CD14-positive monocyte (primary cell): ENCODE results near the gene TNFRSF12A. TPM values are rescaled to one million over a fixed set of nuclear protein-coding genes. Genes with fewer than 3 reads are reported as not detected.

Experiments used
- DNase-seq, 3 donors: peaks; one replicate each; pipeline ENCODE4 v3.0.0-alpha.2; 2011 to 2022
- H2AFZ ChIP-seq: 2 replicates; pipeline ENCODE4 v1.6.0; 2012; ENCODE audit warnings: mild to moderate bottlenecking, low read depth, low read length, inconsistent platforms; ENCODE audit not compliant: insufficient read depth, poor library complexity, severe bottlenecking
- H3K27ac ChIP-seq, 2 donors: 1 replicate in 1 of 2; 2 replicates in 1 of 2; pipeline ENCODE4 v1.5.1; 2012 to 2013; ENCODE audit warnings: low read length in 2 of 2, control low read depth in 1 of 2, inconsistent platforms in 1 of 2, low read depth in 1 of 2, mild to moderate bottlenecking in 1 of 2
- H3K27me3 ChIP-seq, 2 donors: one replicate each; pipeline versions ENCODE4 v1.6.0 to v1.6.1; 2011 to 2013; ENCODE audit warnings: low read length in 2 of 2; ENCODE audit not compliant: control insufficient read depth in 2 of 2, insufficient read depth in 2 of 2
- H3K36me3 ChIP-seq, 2 donors: replicated peaks in 1 of 2; 1 replicate in 1 of 2; 2 replicates in 1 of 2; pipeline versions ENCODE4 v1.5.1 to v1.6.1; 2012 to 2013; ENCODE audit warnings: low read length in 2 of 2, control low read depth in 1 of 2, inconsistent platforms in 1 of 2, mild to moderate bottlenecking in 1 of 2; ENCODE audit not compliant: insufficient read depth in 2 of 2, control insufficient read depth in 1 of 2
- H3K4me1 ChIP-seq, 2 donors: 1 replicate in 1 of 2; 2 replicates in 1 of 2; pipeline versions ENCODE4 v1.5.1 to v1.6.1; 2012 to 2013; ENCODE audit warnings: low read length in 2 of 2, control low read depth in 1 of 2, inconsistent platforms in 1 of 2, mild to moderate bottlenecking in 1 of 2, moderate library complexity in 1 of 2; ENCODE audit not compliant: insufficient read depth in 2 of 2, control insufficient read depth in 1 of 2
- H3K4me2 ChIP-seq: replicated peaks from 2 replicates; pipeline ENCODE3; 2012; ENCODE audit warnings: low read length, moderate library complexity, mild to moderate bottlenecking; ENCODE audit not compliant: poor library complexity, severe bottlenecking; ENCODE audit errors: extremely low read depth
- H3K4me3 ChIP-seq, 3 experiments: fragments of 200-600 bp in 1 of 3; sonication (generic) in 1 of 3; replicated peaks in 1 of 3; 1 replicate in 2 of 3; 2 replicates in 1 of 3; pipeline ENCODE4 v1.5.1; 2011 to 2013; ENCODE audit warnings: low read length in 3 of 3, mild to moderate bottlenecking in 3 of 3, control low read depth in 2 of 3, low read depth in 2 of 3, inconsistent platforms in 1 of 3, moderate library complexity in 1 of 3
- H3K79me2 ChIP-seq: 2 replicates; pipeline ENCODE4 v1.6.0; 2012; ENCODE audit warnings: mild to moderate bottlenecking, control low read depth, inconsistent platforms, low read length, moderate library complexity; ENCODE audit not compliant: insufficient read depth
- H3K9ac ChIP-seq: 2 replicates; pipeline ENCODE4 v1.6.0; 2017; ENCODE audit warnings: low read length, mild to moderate bottlenecking; ENCODE audit not compliant: insufficient read depth, poor library complexity, severe bottlenecking
- H3K9me3 ChIP-seq, 2 donors: replicated peaks in 1 of 2; 1 replicate in 1 of 2; 2 replicates in 1 of 2; pipeline versions ENCODE4 v1.5.1 to v1.6.1; 2012 to 2013; ENCODE audit warnings: low read length in 2 of 2, control low read depth in 1 of 2; ENCODE audit not compliant: control insufficient read depth in 1 of 2, insufficient read depth in 1 of 2
- H4K20me1 ChIP-seq: 2 replicates; pipeline ENCODE4 v1.6.0; 2012; ENCODE audit warnings: mild to moderate bottlenecking, low read length, control low read depth, moderate library complexity; ENCODE audit not compliant: insufficient read depth
- H3K27ac Mint-ChIP-seq, 7 donors: one replicate each; pipeline ENCODE4 v1.8.0; 2020; ENCODE audit warnings: mild to moderate bottlenecking in 7 of 7, mixed read lengths in 7 of 7, moderate library complexity in 6 of 7, inconsistent platforms in 2 of 7
- H3K27me3 Mint-ChIP-seq, 3 donors: one replicate each; pipeline ENCODE4 v1.8.0; 2021 to 2022; ENCODE audit warnings: low read depth in 3 of 3, mild to moderate bottlenecking in 3 of 3, mixed read lengths in 3 of 3, moderate library complexity in 3 of 3, inconsistent platforms in 1 of 3
- H3K36me3 Mint-ChIP-seq, 2 donors: one replicate each; pipeline ENCODE4 v1.8.0; 2020; ENCODE audit warnings: mixed read lengths in 2 of 2, inconsistent platforms in 1 of 2, mild to moderate bottlenecking in 1 of 2
- H3K4me1 Mint-ChIP-seq: one replicate; pipeline ENCODE4 v1.8.0; 2020; ENCODE audit warnings: mild to moderate bottlenecking, mixed read lengths
- H3K4me3 Mint-ChIP-seq, 2 donors: one replicate each; pipeline ENCODE4 v1.8.0; 2020; ENCODE audit warnings: mild to moderate bottlenecking in 2 of 2, mixed read lengths in 2 of 2, moderate library complexity in 1 of 2
- H3K9me3 Mint-ChIP-seq, 7 donors: one replicate each; pipeline ENCODE4 v1.8.0; 2020 to 2022; ENCODE audit warnings: mixed read lengths in 7 of 7, mild to moderate bottlenecking in 6 of 7, moderate library complexity in 6 of 7, inconsistent platforms in 2 of 7
- WGBS: methylation state at CpG from one replicate; pipeline ENCODE4 v1.1.5; 2013; ENCODE audit warnings: missing lambda C conversion rate; ENCODE audit not compliant: insufficient coverage; 5-methylcytosine and 5-hydroxymethylcytosine counted together
- intact Hi-C, 2 donors: fragments of 100-400 bp; cut with micrococcal nuclease; formaldehyde crosslinking; loops; one replicate each; pipeline versions ENCODE4 v1.15.0 to v1.15.1; 2023
- polyA plus RNA-seq, 3 donors: library from polyadenylated mRNA; depleted of rRNA in 1 of 3; unstranded in 2 of 3; stranded (reverse) in 1 of 3; fragments of 300-500 nt in 2 of 3; fragments of >200 nt in 1 of 3; fragmentation: Illumina TruSeq in 2 of 3; gene quantifications; 1 replicate in 2 of 3; 2 replicates in 1 of 3; pipeline ENCODE4 v1.2.3, GENCODE V29; 2012 to 2021
- TF ChIP-seq, protein P1 (sequence below): fragments of 200-600 bp; IDR thresholded peaks from one replicate; pipeline ENCODE4 v1.8.0; 2022; ENCODE audit warnings: antibody characterized with exemption, mild to moderate bottlenecking

TNFRSF12A gene
- polyA plus RNA-seq, 3 donors = 2.9 to 6.2 (median 5.7) TPM

GRCh38 chr16:3029491-3030221, 9.5 kb downstream of the TNFRSF12A start:
- H3K4me1 ChIP-seq = peaks cover 23 to 31% of the 10 kb centered on the region in 2 donors
- intact Hi-C loops = loop anchor here (2.0 to 10.0 kb wide), 3 partner anchors 27 to 95 kb away; no protein-coding TSS in a partner anchor
- 6% methylated on average over 54 of the region's 59 CpGs for WGBS
- Mint-ChIP-seq H3K4me3 (peak overlapping the region; percentile 9 to 86), H3K9me3 (peaks cover 0 to 29% (median 9%) of the 10 kb centered on the region in 7 donors), H3K36me3 (peaks cover 27 to 30% of the 10 kb centered on the region in 2 donors), H3K4me1 (peaks cover 38% of the 10 kb centered on the region), H3K27ac (peak overlapping the region in 2 of 7 donors; percentile 4 to 35), H3K27me3 (peaks cover 52 to 65% (median 63%) of the 10 kb centered on the region in 3 donors)
- peaks cover 23 to 62% of the 10 kb centered on the region in 2 donors for H3K27me3 ChIP-seq
- peaks cover 38% of the 10 kb centered on the region for H4K20me1 ChIP-seq
- TF ChIP-seq, protein P1, sequence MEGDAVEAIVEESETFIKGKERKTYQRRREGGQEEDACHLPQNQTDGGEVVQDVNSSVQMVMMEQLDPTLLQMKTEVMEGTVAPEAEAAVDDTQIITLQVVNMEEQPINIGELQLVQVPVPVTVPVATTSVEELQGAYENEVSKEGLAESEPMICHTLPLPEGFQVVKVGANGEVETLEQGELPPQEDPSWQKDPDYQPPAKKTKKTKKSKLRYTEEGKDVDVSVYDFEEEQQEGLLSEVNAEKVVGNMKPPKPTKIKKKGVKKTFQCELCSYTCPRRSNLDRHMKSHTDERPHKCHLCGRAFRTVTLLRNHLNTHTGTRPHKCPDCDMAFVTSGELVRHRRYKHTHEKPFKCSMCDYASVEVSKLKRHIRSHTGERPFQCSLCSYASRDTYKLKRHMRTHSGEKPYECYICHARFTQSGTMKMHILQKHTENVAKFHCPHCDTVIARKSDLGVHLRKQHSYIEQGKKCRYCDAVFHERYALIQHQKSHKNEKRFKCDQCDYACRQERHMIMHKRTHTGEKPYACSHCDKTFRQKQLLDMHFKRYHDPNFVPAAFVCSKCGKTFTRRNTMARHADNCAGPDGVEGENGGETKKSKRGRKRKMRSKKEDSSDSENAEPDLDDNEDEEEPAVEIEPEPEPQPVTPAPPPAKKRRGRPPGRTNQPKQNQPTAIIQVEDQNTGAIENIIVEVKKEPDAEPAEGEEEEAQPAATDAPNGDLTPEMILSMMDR = no peak
- peak overlapping the region; percentile 57 for H3K4me2 ChIP-seq
- no peak overlapping the region for H2AFZ ChIP-seq
- H3K9ac ChIP-seq = no peak overlapping the region
- DNase-seq = peak in 2 of 3 donors; percentile 39 to 63
- peak overlapping the region in 1 of 3 experiments; percentile 32 for H3K4me3 ChIP-seq
- no peak overlapping the region for H3K27ac ChIP-seq
- H3K36me3 ChIP-seq = peaks cover 19 to 21% of the 10 kb centered on the region in 2 donors
- peaks cover 0 to 12% of the 10 kb centered on the region in 2 donors for H3K9me3 ChIP-seq
- no peaks in the 10 kb centered on the region for H3K79me2 ChIP-seq

DNA sequence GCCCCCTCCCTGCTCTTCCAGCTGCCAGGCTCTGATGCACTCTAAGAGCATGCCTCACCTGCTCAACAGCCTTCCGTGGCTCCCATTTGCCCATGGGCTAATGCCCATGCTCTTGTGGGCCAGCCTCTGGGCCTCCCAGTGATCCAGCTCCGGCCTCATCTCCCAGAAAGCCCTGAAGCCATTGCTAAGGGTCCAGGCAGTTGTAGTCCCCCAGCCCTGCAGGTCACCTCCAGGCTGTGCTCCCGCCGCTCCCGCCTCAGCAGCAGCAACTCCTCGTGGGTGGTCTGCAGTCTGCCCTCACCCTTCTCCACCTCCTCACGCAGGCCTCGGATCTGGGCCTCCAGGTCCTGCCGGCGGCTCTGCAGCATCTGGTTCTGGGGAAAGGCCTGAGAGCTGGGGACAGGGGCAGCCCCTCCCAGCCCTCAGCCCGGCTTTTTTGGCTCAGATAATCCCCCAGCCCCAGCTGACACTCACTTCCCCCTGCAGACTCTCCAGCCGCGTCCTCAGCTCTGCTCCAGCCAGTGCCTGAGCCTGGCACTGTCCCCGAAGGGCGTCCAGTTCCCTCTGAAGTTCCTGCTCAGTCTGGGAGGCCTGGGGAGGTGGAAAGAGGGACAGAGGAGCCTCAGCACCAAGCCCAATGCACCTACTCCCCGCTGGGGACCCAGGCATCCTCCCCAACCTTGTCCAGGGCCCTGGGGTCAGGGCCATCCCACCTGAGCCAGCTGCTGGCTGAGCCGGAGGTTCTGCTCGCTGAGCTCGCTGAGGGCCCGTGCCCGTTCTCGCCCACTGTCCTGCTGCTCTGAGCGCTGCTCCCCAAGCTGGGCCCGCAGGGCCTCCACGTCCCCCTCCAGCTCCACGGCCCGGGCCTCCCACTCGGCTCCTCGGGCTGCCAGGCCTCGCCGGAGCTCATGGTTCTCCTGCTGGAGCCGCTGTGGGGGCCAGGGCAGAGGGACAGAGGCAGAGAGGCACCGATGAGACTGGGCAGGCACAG, 10.3 kb downstream of the TNFRSF12A start:
- peaks cover 26 to 70% of the 10 kb centered on the region in 2 donors for H3K27me3 ChIP-seq
- no peak for DNase-seq
- peaks cover 33% of the 10 kb centered on the region for H4K20me1 ChIP-seq
- H3K9ac ChIP-seq = no peak overlapping the region
- TF ChIP-seq, protein P1 = no peak
- peaks cover 0 to 14% of the 10 kb centered on the region in 2 donors for H3K9me3 ChIP-seq
- peaks cover 18 to 19% of the 10 kb centered on the region in 2 donors for H3K36me3 ChIP-seq
- Mint-ChIP-seq H3K4me1 (peaks cover 35% of the 10 kb centered on the region), H3K27ac (peak overlapping the region in 2 of 7 donors; percentile 4 to 35), H3K4me3 (peak overlapping the region; percentile 31 to 86), H3K27me3 (peaks cover 61 to 74% (median 72%) of the 10 kb centered on the region in 3 donors), H3K36me3 (peaks cover 25 to 31% of the 10 kb centered on the region in 2 donors), H3K9me3 (peaks cover 0 to 32% (median 14%) of the 10 kb centered on the region in 7 donors)
- peaks cover 19 to 33% of the 10 kb centered on the region in 2 donors for H3K4me1 ChIP-seq
- no peak overlapping the region for H3K27ac ChIP-seq
- intact Hi-C loops = loop anchor here in 1 of 2 donors (5.0 kb wide), 1 partner anchor 33 kb away; no protein-coding TSS in a partner anchor
- 82% methylated on average over 25 of the region's 33 CpGs for WGBS
- no peak overlapping the region for H3K4me3 ChIP-seq
- no peaks in the 10 kb centered on the region for H3K79me2 ChIP-seq
- H2AFZ ChIP-seq = no peak overlapping the region
- H3K4me2 ChIP-seq = no peak overlapping the region
